ENCODE data around the gene FAM20C.

DNA sequence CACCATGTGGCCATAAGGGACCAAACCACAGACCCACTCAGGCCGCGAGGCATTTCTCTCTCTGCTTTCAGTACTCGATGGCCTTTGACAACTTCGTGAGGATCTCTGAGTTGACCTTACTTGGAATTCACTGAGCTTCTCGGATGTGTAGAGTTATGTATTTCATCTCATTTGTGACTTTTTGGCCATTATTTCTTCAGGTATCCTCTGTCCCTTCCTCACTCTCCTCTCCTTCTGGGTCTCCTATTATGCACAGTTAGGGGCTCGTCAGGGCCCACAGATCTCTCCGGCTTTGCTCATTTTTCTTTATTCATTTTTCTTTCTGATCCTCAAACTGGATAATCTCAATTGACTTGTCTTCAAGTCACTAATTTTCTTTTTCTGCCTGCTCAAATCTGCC, 81.0 kb downstream of the FAM20C start:
- TF ChIP-seq, protein P1, sequence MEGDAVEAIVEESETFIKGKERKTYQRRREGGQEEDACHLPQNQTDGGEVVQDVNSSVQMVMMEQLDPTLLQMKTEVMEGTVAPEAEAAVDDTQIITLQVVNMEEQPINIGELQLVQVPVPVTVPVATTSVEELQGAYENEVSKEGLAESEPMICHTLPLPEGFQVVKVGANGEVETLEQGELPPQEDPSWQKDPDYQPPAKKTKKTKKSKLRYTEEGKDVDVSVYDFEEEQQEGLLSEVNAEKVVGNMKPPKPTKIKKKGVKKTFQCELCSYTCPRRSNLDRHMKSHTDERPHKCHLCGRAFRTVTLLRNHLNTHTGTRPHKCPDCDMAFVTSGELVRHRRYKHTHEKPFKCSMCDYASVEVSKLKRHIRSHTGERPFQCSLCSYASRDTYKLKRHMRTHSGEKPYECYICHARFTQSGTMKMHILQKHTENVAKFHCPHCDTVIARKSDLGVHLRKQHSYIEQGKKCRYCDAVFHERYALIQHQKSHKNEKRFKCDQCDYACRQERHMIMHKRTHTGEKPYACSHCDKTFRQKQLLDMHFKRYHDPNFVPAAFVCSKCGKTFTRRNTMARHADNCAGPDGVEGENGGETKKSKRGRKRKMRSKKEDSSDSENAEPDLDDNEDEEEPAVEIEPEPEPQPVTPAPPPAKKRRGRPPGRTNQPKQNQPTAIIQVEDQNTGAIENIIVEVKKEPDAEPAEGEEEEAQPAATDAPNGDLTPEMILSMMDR (IDR thresholded peaks at IDR 0.05) = no peak
- TF ChIP-seq POLR2AphosphoS5 (IDR thresholded peaks at IDR 0.05; ENCODE audit: low read depth, low read length) (no peak), SIN3A (IDR thresholded peaks at IDR 0.05; ENCODE audit: borderline replicate concordance, insufficient read depth, low read depth, low read length) (no peak)

Measured in Panc1 (cell line).